Upper lobe of left lung (tissue), 4 donors: ENCODE measurements around the gene LCN2.

Experiments used
- EP300 ChIP-seq, 4 donors: sonication (generic); formaldehyde crosslinking; IDR thresholded peaks; one replicate each; pipeline ENCODE4 v1.5.1; 2017; ENCODE audit warnings: antibody characterized with exemption in 4 of 4, control low read depth in 2 of 4
- POLR2A ChIP-seq, 4 donors: fragments of 450-650 bp; IDR thresholded peaks; one replicate each; pipeline ENCODE4 v1.5.1; 2016 to 2017; ENCODE audit warnings: antibody characterized with exemption in 4 of 4, mild to moderate bottlenecking in 2 of 4
- POLR2AphosphoS5 ChIP-seq, 2 donors: sonication (generic); formaldehyde crosslinking; IDR thresholded peaks; one replicate each; pipeline ENCODE4 v1.5.1; 2017; ENCODE audit warnings: antibody characterized with exemption in 2 of 2
- TF ChIP-seq, protein P1 (sequence below), 6 experiments: fragments of 450-650 bp in 4 of 6; fragments of 200-600 bp in 2 of 6; sonication (generic) in 2 of 6; IDR thresholded peaks; one replicate each; pipeline ENCODE4 v1.5.1; 2016 to 2019; ENCODE audit warnings: antibody characterized with exemption in 6 of 6

GRCh38 chr9:128100581-128100980, 48.7 kb upstream of the LCN2 start:
- TF ChIP-seq POLR2A (IDR thresholded peaks at IDR 0.05) (no peak), EP300 (IDR thresholded peaks at IDR 0.05) (no peak), POLR2AphosphoS5 (IDR thresholded peaks at IDR 0.05) (no peak)
- TF ChIP-seq, protein P1, sequence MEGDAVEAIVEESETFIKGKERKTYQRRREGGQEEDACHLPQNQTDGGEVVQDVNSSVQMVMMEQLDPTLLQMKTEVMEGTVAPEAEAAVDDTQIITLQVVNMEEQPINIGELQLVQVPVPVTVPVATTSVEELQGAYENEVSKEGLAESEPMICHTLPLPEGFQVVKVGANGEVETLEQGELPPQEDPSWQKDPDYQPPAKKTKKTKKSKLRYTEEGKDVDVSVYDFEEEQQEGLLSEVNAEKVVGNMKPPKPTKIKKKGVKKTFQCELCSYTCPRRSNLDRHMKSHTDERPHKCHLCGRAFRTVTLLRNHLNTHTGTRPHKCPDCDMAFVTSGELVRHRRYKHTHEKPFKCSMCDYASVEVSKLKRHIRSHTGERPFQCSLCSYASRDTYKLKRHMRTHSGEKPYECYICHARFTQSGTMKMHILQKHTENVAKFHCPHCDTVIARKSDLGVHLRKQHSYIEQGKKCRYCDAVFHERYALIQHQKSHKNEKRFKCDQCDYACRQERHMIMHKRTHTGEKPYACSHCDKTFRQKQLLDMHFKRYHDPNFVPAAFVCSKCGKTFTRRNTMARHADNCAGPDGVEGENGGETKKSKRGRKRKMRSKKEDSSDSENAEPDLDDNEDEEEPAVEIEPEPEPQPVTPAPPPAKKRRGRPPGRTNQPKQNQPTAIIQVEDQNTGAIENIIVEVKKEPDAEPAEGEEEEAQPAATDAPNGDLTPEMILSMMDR (IDR thresholded peaks at IDR 0.05), result no peak
